SK-N-SH (cell line): Measurements from ENCODE around the gene COQ10B. TPM values are rescaled to one million over a fixed set of nuclear protein-coding genes. Genes with fewer than 3 reads are reported as not detected.

Experiments used
- CTCF ChIA-PET: fragments of 300-600, 350-600 bp; formaldehyde crosslinking; extraction: SDS; loops from one replicate; lab custom pipeline; 2021; lab: Yijun Ruan, JAX
- POLR2A ChIA-PET: fragments of 350-600 bp; sonication (Branson Sonifier 250); formaldehyde crosslinking; extraction: SDS; loops from one replicate; lab custom pipeline; 2020; ENCODE audit warnings: antibody characterized with exemption, inconsistent platforms; lab: Yijun Ruan, JAX
- DNase-seq: peaks from one replicate; pipeline ENCODE4 v3.0.0; 2012
- H2AFZ ChIP-seq: fragments of 200-600 bp; sonication (generic); 2 replicates; pipeline ENCODE4 v1.8.1; 2016; ENCODE audit warnings: antibody characterized with exemption, mild to moderate bottlenecking, low read depth
- H3F3A ChIP-seq: fragments of 200-600 bp; sonication (generic); replicated peaks from 2 replicates; pipeline ENCODE3; 2016; ENCODE audit warnings: antibody characterized with exemption, mild to moderate bottlenecking; ENCODE audit not compliant: insufficient read depth
- H3K27ac ChIP-seq, 2 experiments: fragments of 200-500 bp in 1 of 2; fragments of 200-600 bp in 1 of 2; sonication (Bioruptor generic) in 1 of 2; sonication (generic), shearing (Covaris generic) in 1 of 2; 2 replicates each; pipeline versions ENCODE4 v1.5.1 to v1.6.1; 2014 to 2016; ENCODE audit warnings: low read depth in 2 of 2, inconsistent platforms in 1 of 2, low read length in 1 of 2, mild to moderate bottlenecking in 1 of 2, mixed read lengths in 1 of 2
- H3K27me3 ChIP-seq: fragments of 200-600 bp; sonication (generic), shearing (Covaris generic); 2 replicates; pipeline ENCODE4 v1.6.1; 2016; ENCODE audit warnings: mixed run types; ENCODE audit not compliant: insufficient read depth
- H3K36me3 ChIP-seq, 2 experiments: fragments of 200-500 bp in 1 of 2; fragments of 200-600 bp in 1 of 2; sonication (Bioruptor generic) in 1 of 2; sonication (generic) in 1 of 2; replicated peaks in 1 of 2; 2 replicates each; pipeline versions ENCODE3 to v1.5.1; 2014 to 2016; ENCODE audit warnings: low read length in 1 of 2, mild to moderate bottlenecking in 1 of 2; ENCODE audit not compliant: insufficient read depth in 2 of 2, control insufficient read depth in 1 of 2
- H3K4me1 ChIP-seq, 2 experiments: fragments of 200-500 bp in 1 of 2; fragments of 200-600 bp in 1 of 2; sonication (Bioruptor generic) in 1 of 2; sonication (generic), shearing (Covaris generic) in 1 of 2; 2 replicates each; pipeline versions ENCODE4 v1.5.1 to v1.6.1; 2014 to 2016; ENCODE audit warnings: low read depth in 1 of 2, low read length in 1 of 2, mixed run types in 1 of 2; ENCODE audit not compliant: insufficient read depth in 2 of 2, control insufficient read depth in 1 of 2
- H3K4me2 ChIP-seq: fragments of 200-600 bp; sonication (generic), shearing (Covaris generic); 2 replicates; pipeline ENCODE4 v1.6.1; 2017; ENCODE audit warnings: mixed run types
- H3K4me3 ChIP-seq, 2 experiments: fragments of 200-500 bp in 1 of 2; fragments of 200-600 bp in 1 of 2; sonication (Bioruptor generic) in 1 of 2; sonication (generic), shearing (Covaris generic) in 1 of 2; 2 replicates each; pipeline versions ENCODE4 v1.5.1 to v1.8.1; 2014 to 2016; ENCODE audit warnings: low read depth in 2 of 2, inconsistent platforms in 1 of 2, low read length in 1 of 2, mild to moderate bottlenecking in 1 of 2, mixed read lengths in 1 of 2, moderate library complexity in 1 of 2
- H3K79me2 ChIP-seq: fragments of 200-600 bp; sonication (generic); 2 replicates; pipeline ENCODE4 v1.8.1; 2017; ENCODE audit warnings: mild to moderate bottlenecking; ENCODE audit not compliant: insufficient read depth
- H3K9ac ChIP-seq: fragments of 200-600 bp; sonication (generic); 2 replicates; pipeline ENCODE4 v1.6.1; 2017; ENCODE audit warnings: mixed run types
- H3K9me2 ChIP-seq: fragments of 200-600 bp; sonication (generic); 2 replicates; pipeline ENCODE4 v1.6.1; 2017; ENCODE audit warnings: mixed run types
- H3K9me3 ChIP-seq: fragments of 200-600 bp; sonication (generic); 2 replicates; pipeline ENCODE4 v1.6.1; 2017; ENCODE audit warnings: mixed run types, mild to moderate bottlenecking, moderate library complexity
- H4K20me1 ChIP-seq: fragments of 200-600 bp; sonication (generic); 2 replicates; pipeline ENCODE4 v1.6.1; 2017; ENCODE audit warnings: mild to moderate bottlenecking, mixed run types; ENCODE audit not compliant: insufficient read depth
- CTCF ChIP-seq: fragments of 200-600 bp; sonication (generic); IDR thresholded peaks from 2 replicates; pipeline ENCODE4 v1.6.1; 2017; ENCODE audit warnings: antibody characterized with exemption, mild to moderate bottlenecking, moderate library complexity
- EZH2phosphoT487 ChIP-seq: fragments of 200-600 bp; sonication (generic); IDR thresholded peaks from 2 replicates; pipeline ENCODE4 v1.6.1; 2017; ENCODE audit warnings: low read depth, mixed run types, mild to moderate bottlenecking, antibody characterized with exemption, moderate library complexity, borderline replicate concordance
- FOSL2 ChIP-seq: IDR thresholded peaks from 2 replicates; pipeline ENCODE4 v1.4.0; 2012; ENCODE audit warnings: low read depth, mild to moderate bottlenecking, moderate library complexity, borderline replicate concordance
- FOXJ3 ChIP-seq: sonication (generic); formaldehyde crosslinking; IDR thresholded peaks from 2 replicates; pipeline ENCODE4 v1.5.1; 2020; ENCODE audit warnings: mild to moderate bottlenecking, missing genetic modification reagents
- GATA2 ChIP-seq: sonication (generic); formaldehyde crosslinking; IDR thresholded peaks from 2 replicates; pipeline ENCODE4 v1.5.0; 2020; ENCODE audit warnings: mild to moderate bottlenecking, missing genetic modification reagents
- JUND ChIP-seq: IDR thresholded peaks from 2 replicates; pipeline ENCODE4 v1.4.0; 2012
- NRF1 ChIP-seq: IDR thresholded peaks from 2 replicates; pipeline ENCODE4 v1.6.1; 2012; ENCODE audit warnings: low read depth, mild to moderate bottlenecking, low read length
- POLR2AphosphoS5 ChIP-seq: IDR thresholded peaks from 2 replicates; pipeline ENCODE4 v1.6.1; 2012; ENCODE audit warnings: low read depth, low read length
- RCOR1 ChIP-seq: fragments of 150-350 bp; IDR thresholded peaks from 2 replicates; pipeline ENCODE4 v1.6.1; 2017; ENCODE audit warnings: antibody characterized with exemption, low read length
- RFX5 ChIP-seq: IDR thresholded peaks from 2 replicates; pipeline ENCODE4 v1.6.1; 2012; ENCODE audit warnings: mild to moderate bottlenecking, improper control_type of control experiment, low read length
- RXRA ChIP-seq: IDR thresholded peaks from 2 replicates; pipeline ENCODE4 v1.4.0; 2012; ENCODE audit warnings: low read depth, mild to moderate bottlenecking, borderline replicate concordance
- SIN3A ChIP-seq: IDR thresholded peaks from 2 replicates; pipeline ENCODE4 v1.6.1; 2012; ENCODE audit warnings: low read depth, mild to moderate bottlenecking, low read length, moderate library complexity, borderline replicate concordance
- SMC3 ChIP-seq: IDR thresholded peaks from 2 replicates; pipeline ENCODE4 v1.6.1; 2012; ENCODE audit warnings: low read depth, low read length, improper control_type of control experiment
- TCF12 ChIP-seq: IDR thresholded peaks from 2 replicates; pipeline ENCODE4 v1.4.0; 2012
- TEAD4 ChIP-seq: IDR thresholded peaks from 2 replicates; pipeline ENCODE4 v1.4.0; 2012; ENCODE audit warnings: mild to moderate bottlenecking, borderline replicate concordance; ENCODE audit not compliant: insufficient read depth
- WGBS: methylation state at CpG from one replicate; pipeline ENCODE4 v1.1.6; 2017; ENCODE audit warnings: low lambda C conversion rate; 5-methylcytosine and 5-hydroxymethylcytosine counted together
- polyA plus RNA-seq, 3 experiments: library from polyadenylated mRNA; depleted of rRNA; stranded (reverse); fragments of >200 nt; gene quantifications; 2 replicates each; pipeline ENCODE4 v1.2.3, GENCODE V29; 2012
- TF ChIP-seq, protein P1 (sequence below): IDR thresholded peaks from 2 replicates; pipeline ENCODE4 v1.6.1; 2012; ENCODE audit warnings: mild to moderate bottlenecking, low read depth, low read length, moderate library complexity
- TF ChIP-seq, protein P2 (sequence below): IDR thresholded peaks from 2 replicates; pipeline ENCODE4 v1.4.0; 2012; ENCODE audit warnings: low read depth

COQ10B gene
- polyA plus RNA-seq, 1 of the 3 experiments (the other 2 are of a cell fraction) = 3.6 TPM

- no peak for TF ChIP-seq SIN3A
These were observed 10.5 kb upstream of the COQ10B start (continued) for GRCh38 chr2:197442857-197443256.

DNA sequence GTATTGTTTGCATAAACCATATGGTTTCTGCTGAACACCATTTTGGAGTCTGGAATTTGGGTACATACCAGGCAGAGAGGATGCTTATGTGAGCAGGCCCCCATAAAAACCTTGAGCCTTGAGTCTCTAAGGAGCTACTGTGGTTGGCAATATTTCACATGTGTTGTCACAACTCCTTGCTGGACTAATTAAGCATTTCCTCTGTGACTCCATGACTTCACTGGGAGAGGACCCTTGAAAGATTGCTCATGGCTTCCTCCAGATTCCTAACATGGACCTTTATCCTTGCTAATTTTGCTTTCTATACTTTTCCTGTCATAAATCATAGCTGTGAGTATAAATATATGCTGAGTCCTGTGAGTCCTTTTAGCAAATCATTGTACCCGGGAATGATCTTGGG lies 7.6 kb upstream of the COQ10B start:
- POLR2A ChIA-PET = no interaction called here
- CTCF ChIA-PET = no interaction called here
- 87% methylated on average over 1 of the region's 1 CpG for WGBS

More for the DNA sequence above, 7.6 kb upstream of the COQ10B start:
- Histone ChIP-seq H3K79me2 (no peaks in the 10 kb centered on the region), H3K36me3 (no peaks in the 10 kb centered on the region), H2AFZ (no peak overlapping the region; the same call in 1 of the 2 replicates), H3K4me1 (no peaks in the 10 kb centered on the region), H3K9me2 (no peaks in the 10 kb centered on the region), H3K4me2 (no peak overlapping the region), H3K4me3 (no peak overlapping the region), H3F3A (no peaks in the 10 kb centered on the region), H3K9me3 (no peaks in the 10 kb centered on the region), H3K27ac (no peak overlapping the region), H3K9ac (no peak overlapping the region), H4K20me1 (no peaks in the 10 kb centered on the region), H3K27me3 (no peaks in the 10 kb centered on the region)
- no peak for DNase-seq
- TF ChIP-seq FOSL2 (no peak), EZH2phosphoT487 (no peak), POLR2AphosphoS5 (no peak), FOXJ3 (no peak), NRF1 (no peak), GATA2 (no peak), TEAD4 (no peak), RFX5 (no peak), JUND (no peak), RXRA (no peak), TCF12 (no peak), RCOR1 (no peak), CTCF (no peak), SMC3 (no peak)
- TF ChIP-seq, protein P1, sequence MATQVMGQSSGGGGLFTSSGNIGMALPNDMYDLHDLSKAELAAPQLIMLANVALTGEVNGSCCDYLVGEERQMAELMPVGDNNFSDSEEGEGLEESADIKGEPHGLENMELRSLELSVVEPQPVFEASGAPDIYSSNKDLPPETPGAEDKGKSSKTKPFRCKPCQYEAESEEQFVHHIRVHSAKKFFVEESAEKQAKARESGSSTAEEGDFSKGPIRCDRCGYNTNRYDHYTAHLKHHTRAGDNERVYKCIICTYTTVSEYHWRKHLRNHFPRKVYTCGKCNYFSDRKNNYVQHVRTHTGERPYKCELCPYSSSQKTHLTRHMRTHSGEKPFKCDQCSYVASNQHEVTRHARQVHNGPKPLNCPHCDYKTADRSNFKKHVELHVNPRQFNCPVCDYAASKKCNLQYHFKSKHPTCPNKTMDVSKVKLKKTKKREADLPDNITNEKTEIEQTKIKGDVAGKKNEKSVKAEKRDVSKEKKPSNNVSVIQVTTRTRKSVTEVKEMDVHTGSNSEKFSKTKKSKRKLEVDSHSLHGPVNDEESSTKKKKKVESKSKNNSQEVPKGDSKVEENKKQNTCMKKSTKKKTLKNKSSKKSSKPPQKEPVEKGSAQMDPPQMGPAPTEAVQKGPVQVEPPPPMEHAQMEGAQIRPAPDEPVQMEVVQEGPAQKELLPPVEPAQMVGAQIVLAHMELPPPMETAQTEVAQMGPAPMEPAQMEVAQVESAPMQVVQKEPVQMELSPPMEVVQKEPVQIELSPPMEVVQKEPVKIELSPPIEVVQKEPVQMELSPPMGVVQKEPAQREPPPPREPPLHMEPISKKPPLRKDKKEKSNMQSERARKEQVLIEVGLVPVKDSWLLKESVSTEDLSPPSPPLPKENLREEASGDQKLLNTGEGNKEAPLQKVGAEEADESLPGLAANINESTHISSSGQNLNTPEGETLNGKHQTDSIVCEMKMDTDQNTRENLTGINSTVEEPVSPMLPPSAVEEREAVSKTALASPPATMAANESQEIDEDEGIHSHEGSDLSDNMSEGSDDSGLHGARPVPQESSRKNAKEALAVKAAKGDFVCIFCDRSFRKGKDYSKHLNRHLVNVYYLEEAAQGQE = no peak
- TF ChIP-seq, protein P2, sequence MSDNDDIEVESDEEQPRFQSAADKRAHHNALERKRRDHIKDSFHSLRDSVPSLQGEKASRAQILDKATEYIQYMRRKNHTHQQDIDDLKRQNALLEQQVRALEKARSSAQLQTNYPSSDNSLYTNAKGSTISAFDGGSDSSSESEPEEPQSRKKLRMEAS = no peak
